ENCODE measurements around the gene TAS2R5. TPM values are rescaled to one million over a fixed set of nuclear protein-coding genes. Genes with fewer than 3 reads are reported as not detected.

TAS2R5 gene
- total and polyA plus RNA-seq, 2 experiments from 2014 or later: 0.89 to 5.1 TPM

- Histone ChIP-seq H3K4me1 (ENCODE audit: insufficient read depth) (no peaks in the 10 kb centered on the region), H3K4me2 (no peak overlapping the region), H3K27ac (ENCODE audit: low read depth) (no peak overlapping the region), H3F3A (replicated peaks; ENCODE audit: low read depth) (no peaks in the 10 kb centered on the region), H3K4me3 (no peak overlapping the region), H3K79me2 (replicated peaks; ENCODE audit: insufficient read depth) (no peaks in the 10 kb centered on the region), H4K20me1 (replicated peaks; ENCODE audit: insufficient read depth) (no peaks in the 10 kb centered on the region), H3K36me3 (ENCODE audit: insufficient read depth) (no peaks in the 10 kb centered on the region), H3K27me3 (ENCODE audit: insufficient read depth) (no peaks in the 10 kb centered on the region), H3K9me2 (ENCODE audit: insufficient read depth) (no peaks in the 10 kb centered on the region), H2AFZ (no peak overlapping the region)
- H3K4me3 Mint-ChIP-seq: no peak overlapping the region
- H3K9me3 Mint-ChIP-seq: no peaks in the 10 kb centered on the region
- DNase-seq (ENCODE audit: low spot score): no peak
- TF ChIP-seq EZH2 (IDR thresholded peaks at IDR 0.05; ENCODE audit: low read depth, unreplicated experiment): no peak
- TF ChIP-seq EZH2phosphoT487 (IDR thresholded peaks at IDR 0.05; ENCODE audit: unreplicated experiment): no peak
- no peak for TF ChIP-seq CTCF (conservative IDR thresholded peaks at IDR 0.05; ENCODE audit: low read depth in 2 of 2)
- TF ChIP-seq NANOG (IDR thresholded peaks at IDR 0.05; ENCODE audit: borderline replicate concordance): no peak
- TF ChIP-seq ZNF331 (CRISPR knock-in tag; IDR thresholded peaks at IDR 0.05; ENCODE audit: low read depth): no peak
- no peak for TF ChIP-seq ETS1 (IDR thresholded peaks at IDR 0.05)
- TF ChIP-seq REST (IDR thresholded peaks at IDR 0.05; ENCODE audit: unreplicated experiment): no peak
- TF ChIP-seq CREB1 (CRISPR knock-in tag; IDR thresholded peaks at IDR 0.05; ENCODE audit: low read depth): no peak
- no peak for TF ChIP-seq POLR2AphosphoS5 (IDR thresholded peaks at IDR 0.05; ENCODE audit: low read depth)
- no peak for TF ChIP-seq JUNB (IDR thresholded peaks at IDR 0.05; ENCODE audit: unreplicated experiment)
- TF ChIP-seq ZNF114 (CRISPR knock-in tag; IDR thresholded peaks at IDR 0.05): no peak
- TF ChIP-seq ZNF462 (CRISPR knock-in tag; IDR thresholded peaks at IDR 0.05): no peak
- no peak for TF ChIP-seq STAT1 (IDR thresholded peaks at IDR 0.05; ENCODE audit: unreplicated experiment)
- no peak for ATAC-seq
- peaks cover 7% of the 10 kb centered on the region for H3K4me1 Mint-ChIP-seq
- H3K27me3 Mint-ChIP-seq (ENCODE audit: insufficient read depth, low read depth, poor library complexity): no peaks in the 10 kb centered on the region
- no peaks in the 10 kb centered on the region for H3K36me3 Mint-ChIP-seq (ENCODE audit: low read depth)
- no peak overlapping the region for H3K27ac Mint-ChIP-seq
Measured at GRCh38 chr7:141837683-141838082, 47.7 kb downstream of the TAS2R5 start.

Measured in GM23338 (cell line).